Ascending aorta (tissue), 2 donors: ENCODE data around the gene PNMA5. TPM values are rescaled to one million over a fixed set of nuclear protein-coding genes. Genes with fewer than 3 reads are reported as not detected.
A peak's percentile ranks its signal among the peaks of the same experiment; 100 is the strongest.

ENCODE experiments used
- DNase-seq, 2 donors: peaks; one replicate each; pipeline ENCODE4 v3.0.0-alpha.2; 2019; ENCODE audit warnings: low spot score in 2 of 2
- H3K27ac ChIP-seq, 2 donors: fragments of 200-600 bp; sonication (generic); one replicate each; pipeline ENCODE4 v1.5.1; 2016 to 2017; ENCODE audit warnings: mild to moderate bottlenecking in 1 of 2
- H3K27me3 ChIP-seq: fragments of 200-600 bp; sonication (generic); one replicate; pipeline ENCODE4 v1.5.1; 2017
- H3K36me3 ChIP-seq, 2 donors: fragments of 200-600 bp; sonication (generic); one replicate each; pipeline ENCODE4 v1.5.1; 2016
- H3K4me1 ChIP-seq, 2 donors: fragments of 200-600 bp; sonication (generic); one replicate each; pipeline ENCODE4 v1.5.1; 2016 to 2017; ENCODE audit warnings: mild to moderate bottlenecking in 1 of 2
- H3K4me3 ChIP-seq, 2 donors: fragments of 200-600 bp; sonication (generic); one replicate each; pipeline ENCODE4 v1.5.1; 2016 to 2017; ENCODE audit warnings: mild to moderate bottlenecking in 1 of 2
- H3K9me3 ChIP-seq, 2 donors: fragments of 200-600 bp; sonication (generic); one replicate each; pipeline ENCODE4 v1.5.1; 2016
- CTCF ChIP-seq, 3 experiments: fragments of 200-600 bp in 2 of 3; fragments of 450-650 bp in 1 of 3; sonication (generic) in 2 of 3; IDR thresholded peaks; one replicate each; pipeline ENCODE4 v1.5.1; 2016 to 2019; ENCODE audit warnings: antibody characterized with exemption in 3 of 3, mild to moderate bottlenecking in 1 of 3, moderate library complexity in 1 of 3
- intact Hi-C: fragments of 100-400 bp; cut with DNase I; formaldehyde crosslinking; loops from one replicate; pipeline ENCODE4 v1.15.1; 2023
- total RNA-seq: library from RNA; depleted of rRNA; stranded (reverse); fragments of >200 nt; gene quantifications from one replicate; pipeline ENCODE4 v1.1.0, GENCODE V29; 2016

PNMA5 gene
- total RNA-seq, 1 donor from 2014 or later = not detected

GRCh38 chrX:152949114-152949513 is 44.8 kb downstream of the PNMA5 start:
- no peaks in the 10 kb centered on the region for H3K9me3 ChIP-seq
- intact Hi-C loops = loop anchor here (10.0 kb wide), 1 partner anchor 556 kb away; no protein-coding TSS in a partner anchor
- DNase-seq = no peak
- no peak for TF ChIP-seq CTCF (IDR thresholded peaks at IDR 0.05)
- no peak overlapping the region for H3K4me3 ChIP-seq
- H3K27ac ChIP-seq = no peak overlapping the region
- H3K27me3 ChIP-seq = no peaks in the 10 kb centered on the region
- H3K36me3 ChIP-seq = peaks cover 0 to 7% of the 10 kb centered on the region in 2 donors
- no peaks in the 10 kb centered on the region for H3K4me1 ChIP-seq

GRCh38 chrX:152946681-152947080 is 47.2 kb downstream of the PNMA5 start:
- no peak for TF ChIP-seq CTCF (IDR thresholded peaks at IDR 0.05)
- DNase-seq = no peak
- Histone ChIP-seq H3K4me3 (no peak overlapping the region), H3K36me3 (peaks cover 0 to 7% of the 10 kb centered on the region in 2 donors), H3K27me3 (no peaks in the 10 kb centered on the region), H3K9me3 (no peaks in the 10 kb centered on the region), H3K27ac (no peak overlapping the region), H3K4me1 (no peaks in the 10 kb centered on the region)
- intact Hi-C loops = loop anchor here (10.0 kb wide), 1 partner anchor 558 kb away; no protein-coding TSS in a partner anchor

- H3K4me3 ChIP-seq = no peak overlapping the region
- TF ChIP-seq CTCF (IDR thresholded peaks at IDR 0.05) = no peak
- intact Hi-C loops = loop anchor here (10.0 kb wide), 1 partner anchor 560 kb away; no protein-coding TSS in a partner anchor
- H3K36me3 ChIP-seq = peaks cover 0 to 7% of the 10 kb centered on the region in 2 donors
- no peak overlapping the region for H3K27ac ChIP-seq
- no peak for DNase-seq
- H3K4me1 ChIP-seq = no peaks in the 10 kb centered on the region
- H3K27me3 ChIP-seq = no peaks in the 10 kb centered on the region
- no peaks in the 10 kb centered on the region for H3K9me3 ChIP-seq
These were observed 48.6 kb downstream of the PNMA5 start for GRCh38 chrX:152945021-152945979.

- intact Hi-C loops = loop anchor here (2.0 to 10.0 kb wide), 2 partner anchors 15 to 561 kb away; no protein-coding TSS in a partner anchor
- H3K9me3 ChIP-seq = no peaks in the 10 kb centered on the region
- TF ChIP-seq CTCF (IDR thresholded peaks at IDR 0.05) = no peak
- no peak overlapping the region for H3K4me3 ChIP-seq
- no peak overlapping the region for H3K27ac ChIP-seq
- no peak for DNase-seq
- H3K36me3 ChIP-seq = peaks cover 0 to 7% of the 10 kb centered on the region in 2 donors
- H3K4me1 ChIP-seq = no peaks in the 10 kb centered on the region
- no peaks in the 10 kb centered on the region for H3K27me3 ChIP-seq
These were observed 50.1 kb downstream of the PNMA5 start for GRCh38 chrX:152943826-152944225.

- TF ChIP-seq CTCF (IDR thresholded peaks at IDR 0.05) = no peak
- Histone ChIP-seq H3K27ac (peak overlapping the region; percentile 71 to 82), H3K9me3 (no peaks in the 10 kb centered on the region), H3K4me3 (peak overlapping the region; percentile 49 to 65), H3K36me3 (peaks cover 0 to 5% of the 10 kb centered on the region in 2 donors), H3K27me3 (no peaks in the 10 kb centered on the region), H3K4me1 (no peaks in the 10 kb centered on the region)
- intact Hi-C loops = loop anchor here (2.0 to 10.0 kb wide), 2 partner anchors 17 to 563 kb away; no protein-coding TSS in a partner anchor
- DNase-seq = no peak
These were observed 51.9 kb downstream of the PNMA5 start for GRCh38 chrX:152942077-152942442.
